ENCODE data around the gene C2CD4C.

Gene C2CD4C

GRCh38 chr19:403221-404027 lies 5.5 kb downstream of the C2CD4C start:
- no peak for TF ChIP-seq CTCF (IDR thresholded peaks at IDR 0.05; ENCODE audit: low read depth, low read length, poor library complexity, severe bottlenecking)
- H3K79me2 ChIP-seq (ENCODE audit: control insufficient read depth, low read length), result no peaks in the 10 kb centered on the region
- H3K27ac ChIP-seq (ENCODE audit: low read depth, low read length), result no peak overlapping the region
- peaks cover under 1% of the 10 kb centered on the region for H3K4me1 ChIP-seq (ENCODE audit: control insufficient read depth, low read length)
- H3K9me3 ChIP-seq (ENCODE audit: control insufficient read depth, insufficient read depth, low read length), result peaks cover 10% of the 10 kb centered on the region; the same call in 1 of the 2 replicates
- no peaks in the 10 kb centered on the region for H3K36me3 ChIP-seq (ENCODE audit: control insufficient read depth, low read length)
- no peaks in the 10 kb centered on the region for H3K9me2 ChIP-seq (replicated peaks; ENCODE audit: control insufficient read depth, low read length)
- H3K4me3 ChIP-seq (ENCODE audit: low read length), result no peak overlapping the region
- H3K27me3 ChIP-seq (ENCODE audit: control insufficient read depth, low read length), result no peaks in the 10 kb centered on the region; the same call in 1 of the 2 replicates
- no peak overlapping the region for H3K4me2 ChIP-seq (ENCODE audit: low read length)
- H4K20me1 ChIP-seq (ENCODE audit: control insufficient read depth, insufficient read depth, low read depth, low read length), result no peaks in the 10 kb centered on the region
- H3F3A ChIP-seq (ENCODE audit: control insufficient read depth, insufficient read depth), result no peaks in the 10 kb centered on the region

- Histone ChIP-seq H3K4me2 (ENCODE audit: low read length) (no peak overlapping the region), H3F3A (ENCODE audit: control insufficient read depth, insufficient read depth) (no peaks in the 10 kb centered on the region), H3K36me3 (ENCODE audit: control insufficient read depth, low read length) (no peaks in the 10 kb centered on the region), H3K4me1 (ENCODE audit: control insufficient read depth, low read length) (no peaks in the 10 kb centered on the region), H3K79me2 (ENCODE audit: control insufficient read depth, low read length) (no peaks in the 10 kb centered on the region), H3K9me3 (ENCODE audit: control insufficient read depth, insufficient read depth, low read length) (peaks cover 15% of the 10 kb centered on the region; the same call in 1 of the 2 replicates), H3K27me3 (ENCODE audit: control insufficient read depth, low read length) (no peaks in the 10 kb centered on the region), H3K27ac (ENCODE audit: low read depth, low read length) (no peak overlapping the region), H4K20me1 (ENCODE audit: control insufficient read depth, insufficient read depth, low read depth, low read length) (no peaks in the 10 kb centered on the region), H3K9me2 (replicated peaks; ENCODE audit: control insufficient read depth, low read length) (no peaks in the 10 kb centered on the region), H3K4me3 (ENCODE audit: low read length) (no peak overlapping the region)
- TF ChIP-seq EZH2phosphoT487 (IDR thresholded peaks at IDR 0.05; ENCODE audit: borderline replicate concordance, low read length), result no peak
- TF ChIP-seq CTCF (IDR thresholded peaks at IDR 0.05; ENCODE audit: low read depth, low read length, poor library complexity, severe bottlenecking), result no peak
Observed at GRCh38 chr19:402786-403185, 6.2 kb downstream of the C2CD4C start.

- no peak for TF ChIP-seq CTCF (IDR thresholded peaks at IDR 0.05; ENCODE audit: low read depth, low read length, poor library complexity, severe bottlenecking)
- no peak for TF ChIP-seq EZH2phosphoT487 (IDR thresholded peaks at IDR 0.05; ENCODE audit: borderline replicate concordance, low read length)
- Histone ChIP-seq H3K9me3 (ENCODE audit: control insufficient read depth, insufficient read depth, low read length) (peaks cover 22% of the 10 kb centered on the region), H3K36me3 (ENCODE audit: control insufficient read depth, low read length) (no peaks in the 10 kb centered on the region), H3K27ac (ENCODE audit: low read depth, low read length) (no peak overlapping the region), H3K9me2 (replicated peaks; ENCODE audit: control insufficient read depth, low read length) (no peaks in the 10 kb centered on the region), H3K4me3 (ENCODE audit: low read length) (no peak overlapping the region), H4K20me1 (ENCODE audit: control insufficient read depth, insufficient read depth, low read depth, low read length) (no peaks in the 10 kb centered on the region), H3K4me2 (ENCODE audit: low read length) (no peak overlapping the region), H3K4me1 (ENCODE audit: control insufficient read depth, low read length) (no peaks in the 10 kb centered on the region), H3K27me3 (ENCODE audit: control insufficient read depth, low read length) (no peaks in the 10 kb centered on the region), H3K79me2 (ENCODE audit: control insufficient read depth, low read length) (no peaks in the 10 kb centered on the region), H3F3A (ENCODE audit: control insufficient read depth, insufficient read depth) (no peaks in the 10 kb centered on the region)
Observed at GRCh38 chr19:401866-402511, 7.0 kb downstream of the C2CD4C start.
